Measurements from ENCODE around the gene SHC3.

DNA sequence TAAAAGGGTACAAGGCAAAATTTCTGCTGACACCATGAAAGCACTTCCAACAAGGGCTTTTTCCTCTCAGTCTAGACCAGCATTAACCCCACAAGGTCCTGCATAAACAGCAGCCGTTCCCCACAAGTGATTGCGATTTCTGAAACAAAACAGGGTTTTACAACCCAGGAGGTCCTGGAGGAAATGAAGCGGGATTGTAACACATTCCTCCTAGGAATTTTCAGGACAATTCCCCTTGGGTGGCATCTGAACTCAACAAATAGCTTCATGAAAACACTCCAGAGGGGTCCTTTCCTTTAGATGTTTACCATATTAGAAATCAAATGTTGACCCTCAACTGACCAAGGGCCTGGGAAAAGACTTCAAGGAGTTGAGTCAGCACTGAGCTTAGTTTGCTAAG is 36.7 kb upstream of the SHC3 start:
- TF ChIP-seq, protein P1, sequence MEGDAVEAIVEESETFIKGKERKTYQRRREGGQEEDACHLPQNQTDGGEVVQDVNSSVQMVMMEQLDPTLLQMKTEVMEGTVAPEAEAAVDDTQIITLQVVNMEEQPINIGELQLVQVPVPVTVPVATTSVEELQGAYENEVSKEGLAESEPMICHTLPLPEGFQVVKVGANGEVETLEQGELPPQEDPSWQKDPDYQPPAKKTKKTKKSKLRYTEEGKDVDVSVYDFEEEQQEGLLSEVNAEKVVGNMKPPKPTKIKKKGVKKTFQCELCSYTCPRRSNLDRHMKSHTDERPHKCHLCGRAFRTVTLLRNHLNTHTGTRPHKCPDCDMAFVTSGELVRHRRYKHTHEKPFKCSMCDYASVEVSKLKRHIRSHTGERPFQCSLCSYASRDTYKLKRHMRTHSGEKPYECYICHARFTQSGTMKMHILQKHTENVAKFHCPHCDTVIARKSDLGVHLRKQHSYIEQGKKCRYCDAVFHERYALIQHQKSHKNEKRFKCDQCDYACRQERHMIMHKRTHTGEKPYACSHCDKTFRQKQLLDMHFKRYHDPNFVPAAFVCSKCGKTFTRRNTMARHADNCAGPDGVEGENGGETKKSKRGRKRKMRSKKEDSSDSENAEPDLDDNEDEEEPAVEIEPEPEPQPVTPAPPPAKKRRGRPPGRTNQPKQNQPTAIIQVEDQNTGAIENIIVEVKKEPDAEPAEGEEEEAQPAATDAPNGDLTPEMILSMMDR (IDR thresholded peaks at IDR 0.05; ENCODE audit: low read depth, low read length) = no peak
- TF ChIP-seq POLR2A (IDR thresholded peaks at IDR 0.05; ENCODE audit: extremely low read depth, insufficient read length) = no peak

Data from NB4 (cell line).